Gastroesophageal sphincter (tissue), 3 donors: ENCODE results near the gene DVL2.

Experiments
- EP300 ChIP-seq: sonication (generic); formaldehyde crosslinking; IDR thresholded peaks from one replicate; pipeline ENCODE4 v1.6.1; 2017; ENCODE audit warnings: antibody characterized with exemption, mild to moderate bottlenecking
- POLR2A ChIP-seq, 2 donors: fragments of 450-650 bp; IDR thresholded peaks; one replicate each; pipeline ENCODE4 v1.6.1; 2017; ENCODE audit warnings: antibody characterized with exemption in 2 of 2, mild to moderate bottlenecking in 2 of 2, moderate library complexity in 1 of 2
- POLR2AphosphoS5 ChIP-seq: sonication (generic); formaldehyde crosslinking; IDR thresholded peaks from one replicate; pipeline ENCODE4 v1.6.1; 2017; ENCODE audit warnings: antibody characterized with exemption
- TF ChIP-seq, protein P1 (sequence below), 4 experiments: fragments of 200-600 bp in 2 of 4; fragments of 450-650 bp in 2 of 4; sonication (generic) in 1 of 4; IDR thresholded peaks; one replicate each; pipeline ENCODE4 v1.5.1; 2017 to 2019; ENCODE audit warnings: antibody characterized with exemption in 4 of 4, mild to moderate bottlenecking in 2 of 4, moderate library complexity in 2 of 4

- TF ChIP-seq, protein P1, sequence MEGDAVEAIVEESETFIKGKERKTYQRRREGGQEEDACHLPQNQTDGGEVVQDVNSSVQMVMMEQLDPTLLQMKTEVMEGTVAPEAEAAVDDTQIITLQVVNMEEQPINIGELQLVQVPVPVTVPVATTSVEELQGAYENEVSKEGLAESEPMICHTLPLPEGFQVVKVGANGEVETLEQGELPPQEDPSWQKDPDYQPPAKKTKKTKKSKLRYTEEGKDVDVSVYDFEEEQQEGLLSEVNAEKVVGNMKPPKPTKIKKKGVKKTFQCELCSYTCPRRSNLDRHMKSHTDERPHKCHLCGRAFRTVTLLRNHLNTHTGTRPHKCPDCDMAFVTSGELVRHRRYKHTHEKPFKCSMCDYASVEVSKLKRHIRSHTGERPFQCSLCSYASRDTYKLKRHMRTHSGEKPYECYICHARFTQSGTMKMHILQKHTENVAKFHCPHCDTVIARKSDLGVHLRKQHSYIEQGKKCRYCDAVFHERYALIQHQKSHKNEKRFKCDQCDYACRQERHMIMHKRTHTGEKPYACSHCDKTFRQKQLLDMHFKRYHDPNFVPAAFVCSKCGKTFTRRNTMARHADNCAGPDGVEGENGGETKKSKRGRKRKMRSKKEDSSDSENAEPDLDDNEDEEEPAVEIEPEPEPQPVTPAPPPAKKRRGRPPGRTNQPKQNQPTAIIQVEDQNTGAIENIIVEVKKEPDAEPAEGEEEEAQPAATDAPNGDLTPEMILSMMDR (IDR thresholded peaks at IDR 0.05), result no peak
- TF ChIP-seq EP300 (no peak), POLR2A (IDR thresholded peaks at IDR 0.05) (no peak), POLR2AphosphoS5 (no peak)
These were observed 2.2 kb downstream of the DVL2 start for GRCh38 chr17:7232114-7232513.
